ENCODE data around the gene PCDHB8.
"Not testable (repeated sequence)": the region's sequence is repeated elsewhere in the genome, so short reads cannot be mapped to it uniquely, and the experiment has no call there.

DNA sequence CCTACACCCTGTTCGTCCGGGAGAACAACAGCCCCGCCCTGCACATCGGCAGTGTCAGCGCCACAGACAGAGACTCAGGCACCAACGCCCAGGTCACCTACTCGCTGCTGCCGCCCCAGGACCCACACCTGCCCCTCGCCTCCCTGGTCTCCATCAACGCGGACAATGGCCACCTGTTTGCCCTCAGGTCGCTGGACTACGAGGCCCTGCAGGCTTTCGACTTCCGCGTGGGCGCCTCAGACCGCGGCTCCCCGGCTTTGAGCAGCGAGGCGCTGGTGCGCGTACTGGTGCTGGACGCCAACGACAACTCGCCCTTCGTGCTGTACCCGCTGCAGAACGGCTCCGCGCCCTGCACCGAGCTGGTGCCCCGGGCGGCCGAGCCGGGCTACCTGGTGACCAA is 11.1 kb downstream of the PCDHB8 start:
- TF ChIP-seq, protein P1, sequence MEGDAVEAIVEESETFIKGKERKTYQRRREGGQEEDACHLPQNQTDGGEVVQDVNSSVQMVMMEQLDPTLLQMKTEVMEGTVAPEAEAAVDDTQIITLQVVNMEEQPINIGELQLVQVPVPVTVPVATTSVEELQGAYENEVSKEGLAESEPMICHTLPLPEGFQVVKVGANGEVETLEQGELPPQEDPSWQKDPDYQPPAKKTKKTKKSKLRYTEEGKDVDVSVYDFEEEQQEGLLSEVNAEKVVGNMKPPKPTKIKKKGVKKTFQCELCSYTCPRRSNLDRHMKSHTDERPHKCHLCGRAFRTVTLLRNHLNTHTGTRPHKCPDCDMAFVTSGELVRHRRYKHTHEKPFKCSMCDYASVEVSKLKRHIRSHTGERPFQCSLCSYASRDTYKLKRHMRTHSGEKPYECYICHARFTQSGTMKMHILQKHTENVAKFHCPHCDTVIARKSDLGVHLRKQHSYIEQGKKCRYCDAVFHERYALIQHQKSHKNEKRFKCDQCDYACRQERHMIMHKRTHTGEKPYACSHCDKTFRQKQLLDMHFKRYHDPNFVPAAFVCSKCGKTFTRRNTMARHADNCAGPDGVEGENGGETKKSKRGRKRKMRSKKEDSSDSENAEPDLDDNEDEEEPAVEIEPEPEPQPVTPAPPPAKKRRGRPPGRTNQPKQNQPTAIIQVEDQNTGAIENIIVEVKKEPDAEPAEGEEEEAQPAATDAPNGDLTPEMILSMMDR (IDR thresholded peaks at IDR 0.05): not testable (repeated sequence)
- TF ChIP-seq POLR2A (IDR thresholded peaks at IDR 0.05): not testable (repeated sequence)
